Ascending aorta (tissue), 2 donors: ENCODE data around the gene MICU1. TPM values are rescaled to one million over a fixed set of nuclear protein-coding genes. Genes with fewer than 3 reads are reported as not detected.

Experiments
- DNase-seq, 2 donors: peaks; one replicate each; pipeline ENCODE4 v3.0.0-alpha.2; 2019; ENCODE audit warnings: low spot score in 2 of 2
- H3K27ac ChIP-seq, 2 donors: fragments of 200-600 bp; sonication (generic); one replicate each; pipeline ENCODE4 v1.5.1; 2016 to 2017; ENCODE audit warnings: mild to moderate bottlenecking in 1 of 2
- H3K27me3 ChIP-seq: fragments of 200-600 bp; sonication (generic); one replicate; pipeline ENCODE4 v1.5.1; 2017
- H3K36me3 ChIP-seq, 2 donors: fragments of 200-600 bp; sonication (generic); one replicate each; pipeline ENCODE4 v1.5.1; 2016
- H3K4me1 ChIP-seq, 2 donors: fragments of 200-600 bp; sonication (generic); one replicate each; pipeline ENCODE4 v1.5.1; 2016 to 2017; ENCODE audit warnings: mild to moderate bottlenecking in 1 of 2
- H3K4me3 ChIP-seq, 2 donors: fragments of 200-600 bp; sonication (generic); one replicate each; pipeline ENCODE4 v1.5.1; 2016 to 2017; ENCODE audit warnings: mild to moderate bottlenecking in 1 of 2
- H3K9me3 ChIP-seq, 2 donors: fragments of 200-600 bp; sonication (generic); one replicate each; pipeline ENCODE4 v1.5.1; 2016
- CTCF ChIP-seq, 3 experiments: fragments of 200-600 bp in 2 of 3; fragments of 450-650 bp in 1 of 3; sonication (generic) in 2 of 3; IDR thresholded peaks; one replicate each; pipeline ENCODE4 v1.5.1; 2016 to 2019; ENCODE audit warnings: antibody characterized with exemption in 3 of 3, mild to moderate bottlenecking in 1 of 3, moderate library complexity in 1 of 3
- intact Hi-C: fragments of 100-400 bp; cut with DNase I; formaldehyde crosslinking; loops from one replicate; pipeline ENCODE4 v1.15.1; 2023
- total RNA-seq: library from RNA; depleted of rRNA; stranded (reverse); fragments of >200 nt; gene quantifications from one replicate; pipeline ENCODE4 v1.1.0, GENCODE V29; 2016

MICU1 gene
- total RNA-seq, 1 donor from 2014 or later, result 18.9 TPM

DNA sequence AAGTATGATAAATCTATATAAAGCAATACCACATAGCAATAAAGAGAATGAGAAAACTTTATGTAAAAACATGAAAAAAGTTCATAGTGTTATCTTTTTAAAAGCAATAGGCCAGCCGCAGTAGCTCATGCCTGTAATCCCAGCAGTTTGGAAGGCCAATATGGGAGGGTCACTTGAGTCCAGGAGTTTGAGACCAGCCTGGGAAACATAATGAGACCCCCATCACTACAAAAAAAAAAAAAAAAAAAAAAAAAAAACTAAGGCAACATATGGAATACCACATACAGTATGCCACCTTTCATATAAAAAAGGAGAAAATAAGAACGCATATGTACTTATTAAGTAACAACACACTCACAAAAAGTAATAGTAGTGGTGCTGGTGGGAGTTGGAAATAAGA lies 52.8 kb downstream of the MICU1 start:
- intact Hi-C loops, result no loop called here
- TF ChIP-seq CTCF (IDR thresholded peaks at IDR 0.05), result no peak
- H3K9me3 ChIP-seq, result no peaks in the 10 kb centered on the region
- H3K4me1 ChIP-seq, result peaks cover 0 to 3% of the 10 kb centered on the region in 2 donors
- H3K4me3 ChIP-seq, result no peak overlapping the region
- no peak overlapping the region for H3K27ac ChIP-seq
- no peak for DNase-seq
- H3K27me3 ChIP-seq, result no peaks in the 10 kb centered on the region
- no peaks in the 10 kb centered on the region for H3K36me3 ChIP-seq

DNA sequence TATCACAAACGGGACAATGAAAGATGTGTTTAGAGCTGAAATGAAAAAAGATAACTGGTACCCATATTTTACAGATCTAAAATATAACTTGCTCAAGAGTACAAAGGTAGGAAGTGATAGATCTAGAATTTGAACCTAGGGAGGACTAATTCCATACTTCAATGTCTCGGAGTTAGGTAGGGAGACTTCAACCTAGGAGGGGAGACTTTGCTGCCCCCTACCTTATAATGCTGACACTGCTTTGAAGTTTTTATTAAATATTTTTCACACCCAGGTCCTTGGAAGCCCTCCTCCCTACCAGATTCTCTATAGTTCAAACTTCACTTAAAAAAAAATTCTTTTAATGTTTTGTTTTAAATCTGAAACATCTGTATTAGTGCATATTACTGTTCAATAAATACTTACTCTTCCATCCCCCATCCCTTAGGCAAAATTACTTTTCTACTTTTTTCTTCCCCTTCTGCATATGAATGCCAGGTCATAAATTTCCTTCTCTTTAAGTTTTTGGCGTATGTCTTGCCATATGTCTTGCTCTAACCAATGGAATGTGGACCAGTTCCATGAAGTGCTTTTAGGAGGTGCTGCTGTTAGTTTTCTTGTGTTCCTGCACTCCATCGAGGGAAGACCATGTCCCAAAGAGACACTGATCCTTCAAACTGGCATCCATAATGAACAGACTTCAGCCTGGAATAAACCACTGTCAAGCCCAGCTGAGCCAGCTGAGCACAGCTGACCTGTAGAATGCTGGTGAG lies 57.8 kb downstream of the MICU1 start:
- peak overlapping the region; percentile 41 to 48 for H3K27ac ChIP-seq
- no peaks in the 10 kb centered on the region for H3K9me3 ChIP-seq
- TF ChIP-seq CTCF (IDR thresholded peaks at IDR 0.05), result peak in 1 of 3 experiments; percentile 21
- H3K4me1 ChIP-seq, result peaks cover 0 to 3% of the 10 kb centered on the region in 2 donors
- no peak overlapping the region for H3K4me3 ChIP-seq
- no peaks in the 10 kb centered on the region for H3K27me3 ChIP-seq
- peaks cover 2 to 12% of the 10 kb centered on the region in 2 donors for H3K36me3 ChIP-seq
- intact Hi-C loops, result no loop called here
- no peak for DNase-seq

DNA sequence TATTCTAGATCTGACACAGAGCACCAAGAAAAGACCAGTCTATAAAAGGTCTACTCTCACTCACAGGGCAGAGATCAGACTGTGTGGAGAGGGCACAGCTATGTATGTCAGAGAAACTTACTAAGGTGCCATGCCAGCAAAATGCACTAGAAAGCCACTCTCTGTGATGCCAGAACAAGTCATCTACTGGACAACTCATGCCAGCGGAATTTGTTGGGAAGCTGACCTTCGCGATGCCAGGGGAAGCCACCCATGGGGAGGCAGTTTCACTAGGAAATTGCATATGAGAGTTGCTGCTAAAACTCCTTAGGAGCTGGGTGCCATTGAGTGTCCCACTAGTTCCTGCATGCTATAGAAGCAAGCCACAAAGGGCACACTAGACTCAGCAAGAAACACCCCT lies 58.5 kb downstream of the MICU1 start:
- Histone ChIP-seq H3K27ac (peak overlapping the region; percentile 41 to 48), H3K27me3 (no peaks in the 10 kb centered on the region), H3K4me1 (peaks cover 0 to 3% of the 10 kb centered on the region in 2 donors), H3K9me3 (no peaks in the 10 kb centered on the region), H3K36me3 (peaks cover 3 to 13% of the 10 kb centered on the region in 2 donors), H3K4me3 (no peak overlapping the region)
- DNase-seq, result peak in 1 of 2 donors; percentile 74
- no peak for TF ChIP-seq CTCF (IDR thresholded peaks at IDR 0.05)
- intact Hi-C loops, result no loop called here

GRCh38 chr10:72564596-72564995 lies 61.3 kb downstream of the MICU1 start:
- H3K27me3 ChIP-seq, result no peaks in the 10 kb centered on the region
- H3K9me3 ChIP-seq, result no peaks in the 10 kb centered on the region
- H3K4me3 ChIP-seq, result no peak overlapping the region
- intact Hi-C loops, result no loop called here
- H3K4me1 ChIP-seq, result no peaks in the 10 kb centered on the region
- no peak for DNase-seq
- H3K27ac ChIP-seq, result no peak overlapping the region
- H3K36me3 ChIP-seq, result peaks cover 15 to 30% of the 10 kb centered on the region in 2 donors
- TF ChIP-seq CTCF (IDR thresholded peaks at IDR 0.05), result no peak

GRCh38 chr10:72563327-72563932 lies 62.4 kb downstream of the MICU1 start:
- Histone ChIP-seq H3K9me3 (no peaks in the 10 kb centered on the region), H3K27me3 (no peaks in the 10 kb centered on the region), H3K4me3 (no peak overlapping the region), H3K4me1 (no peaks in the 10 kb centered on the region), H3K27ac (no peak overlapping the region), H3K36me3 (peaks cover 17 to 32% of the 10 kb centered on the region in 2 donors)
- DNase-seq, result no peak
- no peak for TF ChIP-seq CTCF (IDR thresholded peaks at IDR 0.05)
- intact Hi-C loops, result no loop called here
